ENCODE measurements around the gene BLOC1S4. TPM values are rescaled to one million over a fixed set of nuclear protein-coding genes. Genes with fewer than 3 reads are reported as not detected.
"Not testable (repeated sequence)": the region's sequence is repeated elsewhere in the genome, so short reads cannot be mapped to it uniquely, and the experiment has no call there.

The BLOC1S4 gene
- total RNA-seq, 2 experiments from 2014 or later: 17.0 to 19.7 TPM

- DNase-seq: no peak
- H3K4me3 Mint-ChIP-seq: no peak overlapping the region
- no peaks in the 10 kb centered on the region for H3K9me3 Mint-ChIP-seq
- peaks cover 13% of the 10 kb centered on the region for H3K4me1 Mint-ChIP-seq (ENCODE audit: low read depth)
- ChIA-PET CTCF (interaction anchor here (0.9 kb wide), 1 partner anchor 19 kb away, joined by 3 read pairs; no protein-coding TSS in a partner anchor), POLR2A (no interaction called here)
- H3K27me3 Mint-ChIP-seq: no peaks in the 10 kb centered on the region
- no peak overlapping the region for H3K27ac Mint-ChIP-seq
- intact Hi-C loops (cut with micrococcal nuclease): no loop called here
- no peaks in the 10 kb centered on the region for H3K36me3 Mint-ChIP-seq
Measured at GRCh38 chr4:6748286-6748685, 32.3 kb downstream of the BLOC1S4 start.

- H3K4me3 Mint-ChIP-seq: no peak overlapping the region
- ChIA-PET CTCF (interaction anchor here (0.7 to 1.0 kb wide), 2 partner anchors 10 to 30 kb away, joined by 3 to 4 read pairs; no protein-coding TSS in a partner anchor), POLR2A (no interaction called here)
- no peaks in the 10 kb centered on the region for H3K9me3 Mint-ChIP-seq
- DNase-seq: no peak
- H3K27ac Mint-ChIP-seq: no peak overlapping the region
- no peaks in the 10 kb centered on the region for H3K36me3 Mint-ChIP-seq
- intact Hi-C loops (cut with micrococcal nuclease): no loop called here
- no peaks in the 10 kb centered on the region for H3K27me3 Mint-ChIP-seq
- peaks cover 13% of the 10 kb centered on the region for H3K4me1 Mint-ChIP-seq (ENCODE audit: low read depth)
Measured at GRCh38 chr4:6749340-6750171, 33.6 kb downstream of the BLOC1S4 start.

GRCh38 chr4:6750286-6751221 is 34.6 kb downstream of the BLOC1S4 start:
- intact Hi-C loops (cut with micrococcal nuclease): no loop called here
- ChIA-PET CTCF (interaction anchor here (0.7 to 1.0 kb wide), 2 partner anchors 9 to 31 kb away, joined by 3 to 4 read pairs; no protein-coding TSS in a partner anchor), POLR2A (no interaction called here)
- Mint-ChIP-seq H3K36me3 (no peaks in the 10 kb centered on the region), H3K27ac (no peak overlapping the region), H3K4me1 (ENCODE audit: low read depth) (peaks cover 13% of the 10 kb centered on the region), H3K9me3 (no peaks in the 10 kb centered on the region), H3K27me3 (no peaks in the 10 kb centered on the region), H3K4me3 (no peak overlapping the region)
- DNase-seq: no peak

GRCh38 chr4:6751611-6752485 is 35.9 kb downstream of the BLOC1S4 start:
- H3K9me3 Mint-ChIP-seq: no peaks in the 10 kb centered on the region
- peaks cover 13% of the 10 kb centered on the region for H3K4me1 Mint-ChIP-seq (ENCODE audit: low read depth)
- no peak for DNase-seq
- peak overlapping the region; percentile 60 for H3K4me3 Mint-ChIP-seq
- no peaks in the 10 kb centered on the region for H3K36me3 Mint-ChIP-seq
- peak overlapping the region; percentile 35 for H3K27ac Mint-ChIP-seq
- intact Hi-C loops (cut with micrococcal nuclease): no loop called here
- CTCF ChIA-PET: interaction anchor here (0.8 kb wide), 1 partner anchor 350 kb away, joined by 3 read pairs; no protein-coding TSS in a partner anchor
- H3K27me3 Mint-ChIP-seq: no peaks in the 10 kb centered on the region
- POLR2A ChIA-PET: no interaction called here

GRCh38 chr4:6752486-6752829 is 36.5 kb downstream of the BLOC1S4 start:
- Mint-ChIP-seq H3K4me3 (no peak overlapping the region), H3K27me3 (no peaks in the 10 kb centered on the region), H3K9me3 (no peaks in the 10 kb centered on the region), H3K27ac (no peak overlapping the region), H3K36me3 (no peaks in the 10 kb centered on the region), H3K4me1 (ENCODE audit: low read depth) (peaks cover 13% of the 10 kb centered on the region)
- DNase-seq: no peak
- CTCF ChIA-PET: interaction anchor here (0.8 kb wide), 1 partner anchor 349 kb away, joined by 3 read pairs; no protein-coding TSS in a partner anchor
- POLR2A ChIA-PET: no interaction called here
- intact Hi-C loops (cut with micrococcal nuclease): no loop called here

- CTCF ChIA-PET: no interaction called here
- POLR2A ChIA-PET: no interaction called here
- Mint-ChIP-seq H3K36me3 (no peaks in the 10 kb centered on the region), H3K27me3 (no peaks in the 10 kb centered on the region), H3K9me3 (no peaks in the 10 kb centered on the region), H3K4me1 (ENCODE audit: low read depth) (peaks cover 13% of the 10 kb centered on the region), H3K4me3 (no peak overlapping the region), H3K27ac (no peak overlapping the region)
- DNase-seq: no peak
- intact Hi-C loops (cut with micrococcal nuclease): no loop called here
Measured at GRCh38 chr4:6753103-6753560, 37.2 kb downstream of the BLOC1S4 start.

GRCh38 chr4:6753891-6754290 is 37.9 kb downstream of the BLOC1S4 start:
- Mint-ChIP-seq H3K27ac (no peak overlapping the region), H3K27me3 (peaks cover 1% of the 10 kb centered on the region), H3K36me3 (no peaks in the 10 kb centered on the region), H3K4me1 (ENCODE audit: low read depth) (peaks cover 13% of the 10 kb centered on the region), H3K4me3 (no peak overlapping the region), H3K9me3 (no peaks in the 10 kb centered on the region)
- POLR2A ChIA-PET: no interaction called here
- CTCF ChIA-PET: no interaction called here
- DNase-seq: no peak
- intact Hi-C loops (cut with micrococcal nuclease): no loop called here

- H3K4me1 Mint-ChIP-seq (ENCODE audit: low read depth): peaks cover 13% of the 10 kb centered on the region
- no peak overlapping the region for H3K27ac Mint-ChIP-seq
- no peak for DNase-seq
- H3K27me3 Mint-ChIP-seq: peaks cover 1% of the 10 kb centered on the region
- ChIA-PET POLR2A (no interaction called here), CTCF (no interaction called here)
- no peaks in the 10 kb centered on the region for H3K36me3 Mint-ChIP-seq
- intact Hi-C loops (cut with micrococcal nuclease): no loop called here
- no peak overlapping the region for H3K4me3 Mint-ChIP-seq
- no peaks in the 10 kb centered on the region for H3K9me3 Mint-ChIP-seq
Measured at GRCh38 chr4:6754481-6755087, 38.6 kb downstream of the BLOC1S4 start.

- Mint-ChIP-seq H3K36me3 (no peaks in the 10 kb centered on the region), H3K4me1 (ENCODE audit: low read depth) (peaks cover 13% of the 10 kb centered on the region), H3K4me3 (no peak overlapping the region), H3K9me3 (no peaks in the 10 kb centered on the region), H3K27me3 (peaks cover 1% of the 10 kb centered on the region), H3K27ac (no peak overlapping the region)
- intact Hi-C loops (cut with micrococcal nuclease): no loop called here
- POLR2A ChIA-PET: no interaction called here
- CTCF ChIA-PET: no interaction called here
- DNase-seq: no peak
Measured at GRCh38 chr4:6755088-6755753, 39.2 kb downstream of the BLOC1S4 start.

- CTCF ChIA-PET; H3K27ac Mint-ChIP-seq; DNase-seq; H3K27me3 Mint-ChIP-seq; POLR2A ChIA-PET; H3K4me3 Mint-ChIP-seq; H3K36me3 Mint-ChIP-seq; H3K9me3 Mint-ChIP-seq; H3K4me1 Mint-ChIP-seq (ENCODE audit: low read depth); intact Hi-C loops (cut with micrococcal nuclease): not testable (repeated sequence)
Measured at GRCh38 chr4:6756345-6756744, 40.4 kb downstream of the BLOC1S4 start.

GRCh38 chr4:6758728-6759127 is 42.8 kb downstream of the BLOC1S4 start:
- ChIA-PET CTCF (interaction anchor here (1.3 to 1.6 kb wide), 2 partner anchors 9 to 115 kb away, joined by 3 read pairs; no protein-coding TSS in a partner anchor), POLR2A (no interaction called here)
- intact Hi-C loops (cut with micrococcal nuclease): no loop called here
- Mint-ChIP-seq H3K27me3 (peaks cover 1% of the 10 kb centered on the region), H3K4me3 (no peak overlapping the region), H3K36me3 (no peaks in the 10 kb centered on the region), H3K27ac (no peak overlapping the region), H3K9me3 (no peaks in the 10 kb centered on the region), H3K4me1 (ENCODE audit: low read depth) (no peaks in the 10 kb centered on the region)
- no peak for DNase-seq

All from activated CD4-positive, alpha-beta memory T cell treated with anti-CD3 and anti-CD28 coated beads for 36 hours (primary cell).